Measurements from ENCODE around the gene GLCE.
"Not testable (repeated sequence)": the region's sequence is repeated elsewhere in the genome, so short reads cannot be mapped to it uniquely, and the experiment has no call there.

Gene GLCE

GRCh38 chr15:69138963-69139362 lies 21.5 kb upstream of the GLCE start:
- no peak for DNase-seq (ENCODE audit: low read depth)

- DNase-seq (ENCODE audit: low read depth): no peak
Observed at GRCh38 chr15:69140306-69140705, 20.1 kb upstream of the GLCE start.

- DNase-seq (ENCODE audit: low read depth): no peak
Observed at GRCh38 chr15:69141286-69141701, 19.1 kb upstream of the GLCE start.

- no peak for DNase-seq (ENCODE audit: low read depth)
Observed at GRCh38 chr15:69141833-69142232, 18.6 kb upstream of the GLCE start.

- DNase-seq (ENCODE audit: low read depth): no peak
Observed at GRCh38 chr15:69143756-69144436, 16.5 kb upstream of the GLCE start.

GRCh38 chr15:69144530-69144929 lies 15.9 kb upstream of the GLCE start:
- no peak for DNase-seq (ENCODE audit: low read depth)

GRCh38 chr15:69145149-69145693 lies 15.2 kb upstream of the GLCE start:
- no peak for DNase-seq (ENCODE audit: low read depth)

GRCh38 chr15:69145694-69146492 lies 14.5 kb upstream of the GLCE start:
- no peak for DNase-seq (ENCODE audit: low read depth)

GRCh38 chr15:69146724-69147435 lies 13.6 kb upstream of the GLCE start:
- DNase-seq (ENCODE audit: low read depth): no peak

- DNase-seq (ENCODE audit: low read depth): no peak
Observed at GRCh38 chr15:69148465-69148864, 12.0 kb upstream of the GLCE start.

GRCh38 chr15:69149163-69149562 lies 11.3 kb upstream of the GLCE start:
- DNase-seq (ENCODE audit: low read depth): no peak

- no peak for DNase-seq (ENCODE audit: low read depth)
Observed at GRCh38 chr15:69149803-69150202, 10.6 kb upstream of the GLCE start.

GRCh38 chr15:69150336-69150735 lies 10.1 kb upstream of the GLCE start:
- no peak for DNase-seq (ENCODE audit: low read depth)

GRCh38 chr15:69150841-69151240 lies 9.6 kb upstream of the GLCE start:
- no peak for DNase-seq (ENCODE audit: low read depth)

- no peak for DNase-seq (ENCODE audit: low read depth)
Observed at GRCh38 chr15:69153046-69153445, 7.4 kb upstream of the GLCE start.

- DNase-seq (ENCODE audit: low read depth): not testable (repeated sequence)
Observed at GRCh38 chr15:69153587-69153986, 6.8 kb upstream of the GLCE start.

GRCh38 chr15:69154078-69154477 lies 6.4 kb upstream of the GLCE start:
- DNase-seq (ENCODE audit: low read depth): no peak

- peak; percentile 84 for DNase-seq (ENCODE audit: low read depth)
Observed at GRCh38 chr15:69154684-69155083, 5.8 kb upstream of the GLCE start.

GRCh38 chr15:69156736-69157381 lies 3.6 kb upstream of the GLCE start:
- no peak for DNase-seq (ENCODE audit: low read depth)

- no peak for DNase-seq (ENCODE audit: low read depth)
Observed at GRCh38 chr15:69158201-69158842, 2.1 kb upstream of the GLCE start.

GRCh38 chr15:69158843-69159240 lies 1.6 kb upstream of the GLCE start:
- DNase-seq (ENCODE audit: low read depth): no peak

- DNase-seq (ENCODE audit: low read depth): no peak
Observed at GRCh38 chr15:69159805-69160140, 662 bp upstream of the GLCE start.

All from non-pigmented ciliary epithelial cell (primary cell).